Measurements from ENCODE around the gene TAS1R1.
"Not testable (repeated sequence)": the region's sequence is repeated elsewhere in the genome, so short reads cannot be mapped to it uniquely, and the experiment has no call there.

TAS1R1 gene

DNA sequence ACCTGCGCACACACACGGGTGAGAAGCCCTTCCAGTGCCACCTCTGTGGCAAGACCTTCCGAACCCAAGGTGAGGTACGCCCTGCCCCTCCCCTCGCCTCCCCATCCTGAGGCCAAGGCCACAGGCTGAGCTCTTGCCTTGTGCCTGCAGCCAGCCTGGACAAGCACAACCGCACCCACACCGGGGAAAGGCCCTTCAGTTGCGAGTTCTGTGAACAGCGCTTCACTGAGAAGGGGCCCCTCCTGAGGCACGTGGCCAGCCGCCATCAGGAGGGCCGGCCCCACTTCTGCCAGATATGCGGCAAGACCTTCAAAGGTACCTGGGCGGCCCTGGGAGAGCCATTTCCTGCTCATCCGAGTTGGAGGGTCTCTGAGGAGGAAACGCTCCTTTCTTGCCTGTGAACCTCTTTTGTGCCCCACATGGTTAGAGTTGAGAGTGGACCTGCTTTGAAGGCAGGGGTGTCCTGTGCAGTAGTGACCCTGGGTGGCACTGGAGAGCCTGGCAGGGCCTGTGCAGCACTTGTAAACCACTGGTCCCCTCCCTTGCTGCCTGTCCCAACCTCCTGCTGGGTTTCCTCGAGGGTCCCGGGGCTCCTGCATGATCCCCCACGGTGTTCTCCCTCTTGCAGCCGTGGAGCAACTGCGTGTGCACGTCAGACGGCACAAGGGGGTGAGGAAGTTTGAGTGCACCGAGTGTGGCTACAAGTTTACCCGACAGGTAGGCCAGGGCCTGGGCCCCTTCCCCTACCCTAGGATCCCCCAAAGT is 33.2 kb downstream of the TAS1R1 start:
- Mint-ChIP-seq H3K27ac (peak overlapping the region; percentile 27), H3K4me3 (no peak overlapping the region), H3K27me3 (no peaks in the 10 kb centered on the region), H3K36me3 (peaks cover 23% of the 10 kb centered on the region), H3K9me3 (no peaks in the 10 kb centered on the region), H3K4me1 (peaks cover 48% of the 10 kb centered on the region)
- ATAC-seq, result no peak

- H3K4me1 Mint-ChIP-seq, result peaks cover 48% of the 10 kb centered on the region
- ATAC-seq, result no peak
- H3K27me3 Mint-ChIP-seq, result no peaks in the 10 kb centered on the region
- no peak overlapping the region for H3K27ac Mint-ChIP-seq
- H3K36me3 Mint-ChIP-seq, result peaks cover 23% of the 10 kb centered on the region
- H3K4me3 Mint-ChIP-seq, result no peak overlapping the region
- no peaks in the 10 kb centered on the region for H3K9me3 Mint-ChIP-seq
Observed at GRCh38 chr1:6588893-6589520, 33.9 kb downstream of the TAS1R1 start.

DNA sequence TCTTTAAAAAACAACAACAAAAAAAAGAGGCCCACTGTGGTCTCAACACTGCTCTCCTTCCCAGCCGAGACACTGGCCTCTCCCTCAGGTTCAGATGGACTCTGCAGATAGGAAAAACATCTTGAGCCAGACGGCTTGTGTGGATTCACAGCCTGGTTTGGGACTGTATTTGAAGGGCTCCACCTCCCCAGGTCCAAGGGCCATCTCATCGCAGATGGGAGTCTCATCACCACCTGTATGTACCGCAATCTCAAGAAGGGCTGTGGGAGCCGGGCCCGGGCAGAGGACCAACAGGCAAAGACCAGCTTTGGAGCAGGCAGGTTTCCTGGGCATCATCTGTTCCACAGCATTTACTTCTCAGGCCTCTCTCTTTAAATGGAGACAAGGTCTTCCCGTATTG is 34.9 kb downstream of the TAS1R1 start:
- Mint-ChIP-seq H3K4me1 (peaks cover 40% of the 10 kb centered on the region), H3K27me3 (no peaks in the 10 kb centered on the region), H3K27ac (no peak overlapping the region), H3K9me3 (no peaks in the 10 kb centered on the region), H3K36me3 (peaks cover 15% of the 10 kb centered on the region), H3K4me3 (no peak overlapping the region)
- ATAC-seq, result no peak

DNA sequence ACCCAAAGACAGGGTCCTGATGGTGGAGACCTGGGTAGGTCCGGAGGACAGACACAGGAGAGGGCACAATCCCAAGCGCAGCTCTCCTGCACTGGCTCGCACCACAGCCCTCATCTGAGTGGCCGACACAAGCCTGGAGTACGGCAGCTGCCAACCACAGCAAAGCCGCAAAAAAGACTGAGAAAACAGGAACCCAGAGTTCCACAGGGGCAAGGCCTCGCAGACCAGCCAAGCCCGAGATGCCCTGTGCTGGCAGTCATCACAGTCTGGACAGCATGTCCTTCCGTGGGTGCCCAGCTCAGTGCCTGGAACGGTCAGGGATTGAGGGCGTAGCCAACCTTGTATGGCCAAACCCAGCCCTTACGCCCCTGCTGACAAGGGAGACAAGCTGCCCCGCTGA is 36.1 kb downstream of the TAS1R1 start:
- H3K36me3 Mint-ChIP-seq, result peaks cover 21% of the 10 kb centered on the region
- no peak for ATAC-seq

GRCh38 chr1:6591644-6592043 is 36.5 kb downstream of the TAS1R1 start:
- H3K4me3 Mint-ChIP-seq, result no peak overlapping the region
- H3K36me3 Mint-ChIP-seq, result peaks cover 25% of the 10 kb centered on the region
- peak overlapping the region; percentile 53 for H3K27ac Mint-ChIP-seq
- H3K27me3 Mint-ChIP-seq, result no peaks in the 10 kb centered on the region
- no peak for ATAC-seq
- peaks cover 42% of the 10 kb centered on the region for H3K4me1 Mint-ChIP-seq
- no peaks in the 10 kb centered on the region for H3K9me3 Mint-ChIP-seq

More for the DNA sequence above, 36.1 kb downstream of the TAS1R1 start:
- peak overlapping the region; percentile 53 for H3K27ac Mint-ChIP-seq
- no peak overlapping the region for H3K4me3 Mint-ChIP-seq
- H3K4me1 Mint-ChIP-seq, result peaks cover 42% of the 10 kb centered on the region
- H3K27me3 Mint-ChIP-seq, result no peaks in the 10 kb centered on the region
- no peaks in the 10 kb centered on the region for H3K9me3 Mint-ChIP-seq

DNA sequence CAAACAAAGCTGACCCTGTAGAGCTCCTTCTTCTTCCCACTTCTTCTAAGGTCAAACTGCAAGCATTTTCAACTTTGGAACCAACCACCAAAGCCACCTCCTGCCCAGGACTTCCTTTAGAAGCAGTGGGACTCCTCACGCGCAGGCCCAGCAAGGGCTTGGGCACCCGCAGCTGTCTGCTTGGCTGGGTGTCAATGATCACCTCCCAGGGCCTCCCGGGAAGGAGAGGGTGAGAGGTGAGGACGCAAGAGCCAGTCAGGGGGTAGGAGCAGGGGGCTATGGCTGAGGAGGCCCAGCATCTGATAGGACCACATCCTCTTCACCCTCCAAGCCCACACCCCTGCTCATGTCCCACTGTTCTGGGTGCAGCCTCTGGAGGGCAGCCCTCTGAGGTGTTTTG is 37.3 kb downstream of the TAS1R1 start:
- Mint-ChIP-seq H3K4me1 (peaks cover 41% of the 10 kb centered on the region), H3K27me3 (no peaks in the 10 kb centered on the region), H3K36me3 (peaks cover 26% of the 10 kb centered on the region), H3K4me3 (no peak overlapping the region), H3K9me3 (no peaks in the 10 kb centered on the region), H3K27ac (no peak overlapping the region)
- ATAC-seq, result no peak

DNA sequence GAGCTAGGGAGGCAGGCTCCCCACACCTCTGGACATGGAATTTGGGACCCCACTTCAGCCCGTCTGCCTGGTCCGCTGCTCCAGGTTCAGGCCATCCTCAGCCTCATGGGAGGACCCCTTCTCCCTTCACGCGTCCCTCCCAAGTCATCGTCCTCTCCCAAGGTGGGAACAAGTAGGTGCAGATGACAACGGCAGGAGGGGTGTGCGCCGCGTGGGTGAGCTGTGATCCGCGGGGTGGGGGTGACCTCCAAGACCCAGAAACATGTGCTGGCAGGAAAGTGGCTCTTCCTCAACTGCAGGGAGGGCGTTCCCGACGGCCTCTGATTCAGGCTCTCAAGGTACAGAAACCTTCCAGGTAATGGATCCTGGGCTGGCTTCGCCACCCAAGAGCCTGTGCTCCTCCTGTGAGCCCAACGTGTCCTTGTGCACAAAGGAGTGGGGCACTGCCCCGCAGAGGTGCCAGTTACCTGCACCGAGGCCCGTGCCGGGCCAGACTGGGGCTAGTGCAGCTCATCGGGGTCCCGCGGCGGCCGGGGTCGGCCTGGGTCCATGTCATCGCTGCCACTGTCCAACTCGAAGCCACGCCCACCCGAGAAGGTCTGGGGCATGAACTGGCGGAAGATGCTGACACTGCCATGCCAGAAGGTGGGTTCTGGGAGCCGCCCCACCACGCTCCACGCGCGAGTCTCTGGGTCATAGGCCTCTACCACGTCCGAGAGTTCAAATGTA is 37.9 kb downstream of the TAS1R1 start:
- H3K9me3 Mint-ChIP-seq, result no peaks in the 10 kb centered on the region
- no peaks in the 10 kb centered on the region for H3K27me3 Mint-ChIP-seq
- no peak for ATAC-seq
- H3K27ac Mint-ChIP-seq, result no peak overlapping the region
- peaks cover 26% of the 10 kb centered on the region for H3K36me3 Mint-ChIP-seq
- H3K4me3 Mint-ChIP-seq, result no peak overlapping the region
- H3K4me1 Mint-ChIP-seq, result peaks cover 36% of the 10 kb centered on the region

- Mint-ChIP-seq H3K36me3 (peaks cover 26% of the 10 kb centered on the region), H3K9me3 (no peaks in the 10 kb centered on the region), H3K27ac (no peak overlapping the region), H3K4me1 (peaks cover 40% of the 10 kb centered on the region), H3K4me3 (no peak overlapping the region), H3K27me3 (no peaks in the 10 kb centered on the region)
- no peak for ATAC-seq
Observed at GRCh38 chr1:6593810-6594209, 38.7 kb downstream of the TAS1R1 start.

DNA sequence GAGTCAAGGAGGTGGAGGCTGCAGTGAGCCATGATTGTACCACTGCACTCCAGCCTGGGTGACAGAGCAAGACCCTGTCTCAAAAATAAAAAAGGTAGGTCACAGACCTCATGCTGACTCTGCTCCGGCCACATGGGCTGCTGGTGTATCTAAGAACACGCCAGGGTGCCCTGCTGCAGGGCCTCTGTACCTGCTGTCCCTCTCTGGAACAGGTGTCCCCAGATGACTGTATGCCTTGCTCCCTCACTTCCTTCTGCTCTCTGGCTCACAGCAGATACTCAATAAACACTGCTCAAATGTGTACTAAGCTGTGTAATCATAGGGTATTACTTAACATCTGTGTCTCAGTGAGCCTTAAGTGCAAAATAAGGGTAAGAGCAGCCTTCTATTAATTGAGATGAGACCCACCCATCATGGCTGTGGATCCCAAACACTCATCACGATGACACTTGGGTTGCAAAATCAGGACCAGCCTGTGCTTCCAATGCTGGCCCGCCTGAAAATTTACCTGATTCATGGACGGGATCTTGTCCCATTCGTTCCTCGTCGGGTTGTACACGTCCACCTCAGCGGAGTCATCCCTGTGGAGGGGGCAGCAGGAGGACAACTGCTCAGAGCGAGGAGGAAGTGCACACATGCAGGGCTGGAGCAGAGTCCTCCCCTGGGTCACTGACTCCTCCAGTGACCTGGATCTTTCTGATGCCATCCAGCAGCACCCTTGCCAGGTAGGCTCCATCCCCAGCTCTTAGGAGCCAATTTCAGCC is 40.1 kb downstream of the TAS1R1 start:
- no peaks in the 10 kb centered on the region for H3K9me3 Mint-ChIP-seq
- ATAC-seq, result no peak
- no peaks in the 10 kb centered on the region for H3K27me3 Mint-ChIP-seq
- H3K4me3 Mint-ChIP-seq, result no peak overlapping the region
- peaks cover 51% of the 10 kb centered on the region for H3K4me1 Mint-ChIP-seq
- H3K27ac Mint-ChIP-seq, result no peak overlapping the region
- H3K36me3 Mint-ChIP-seq, result peaks cover 20% of the 10 kb centered on the region

DNA sequence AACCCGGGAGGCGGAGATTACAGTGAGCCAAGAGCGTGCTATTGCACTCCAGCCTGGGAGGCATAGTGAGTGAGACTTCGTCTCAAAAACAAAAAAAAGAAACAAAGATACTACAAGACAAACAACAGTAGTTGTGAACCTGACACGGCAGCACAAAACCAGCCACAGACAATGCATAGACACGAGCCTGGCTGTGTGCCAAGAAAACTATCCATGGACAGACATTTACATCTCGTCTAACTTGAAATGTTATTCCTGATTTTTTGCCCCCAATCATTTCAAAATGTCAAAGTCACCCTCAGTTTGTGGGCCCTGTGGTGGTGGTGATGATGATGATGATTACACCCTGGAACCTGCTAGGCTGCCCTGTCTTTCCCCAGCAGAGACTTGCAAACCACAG is 41.2 kb downstream of the TAS1R1 start:
- Mint-ChIP-seq H3K27me3 (no peaks in the 10 kb centered on the region), H3K9me3 (no peaks in the 10 kb centered on the region), H3K4me1 (peaks cover 51% of the 10 kb centered on the region), H3K36me3 (peaks cover 21% of the 10 kb centered on the region), H3K4me3 (no peak overlapping the region), H3K27ac (no peak overlapping the region)
- no peak for ATAC-seq

DNA sequence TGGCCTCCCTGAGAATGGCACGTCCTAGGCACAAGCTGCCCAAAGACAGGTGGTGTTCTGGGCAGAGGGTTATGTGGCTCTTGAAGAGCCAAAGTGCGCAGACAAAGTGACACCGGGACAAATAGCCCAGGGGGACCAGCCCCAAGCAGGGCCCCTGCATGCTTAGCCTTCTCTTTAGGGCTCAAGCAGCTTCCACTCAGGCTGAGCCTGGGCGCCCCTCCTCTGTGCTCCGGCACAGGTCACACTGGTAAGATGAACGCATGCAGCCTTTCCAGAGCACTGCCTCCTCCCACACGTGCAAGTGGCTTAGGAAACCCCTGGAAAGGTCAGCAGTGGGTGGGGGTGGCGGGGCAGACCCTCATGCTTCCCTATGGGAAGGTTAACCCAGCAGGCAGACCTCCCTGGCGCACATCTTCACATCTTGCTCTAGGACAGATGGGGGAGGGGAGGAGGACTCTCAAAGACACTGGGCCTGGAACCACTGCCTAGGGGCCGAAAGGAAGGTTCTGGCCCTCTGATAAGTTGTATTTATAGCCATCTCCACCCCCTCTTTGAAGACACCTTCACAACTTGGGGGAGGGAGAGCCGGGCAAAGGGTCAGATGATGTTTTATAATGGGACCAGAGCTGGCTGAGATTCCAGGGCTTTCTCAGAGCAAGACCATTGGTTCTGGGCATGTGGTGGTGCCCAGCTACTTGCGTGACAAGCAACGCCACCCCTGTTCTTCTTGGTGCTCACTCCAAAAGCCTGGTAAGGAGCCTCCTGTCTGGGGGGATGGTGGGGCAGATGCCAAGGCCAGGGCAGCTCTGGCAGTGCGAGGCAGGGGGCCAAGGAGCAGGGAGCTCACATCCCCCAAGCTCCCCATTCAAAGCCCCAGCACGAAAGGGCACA is 42.0 kb downstream of the TAS1R1 start:
- no peaks in the 10 kb centered on the region for H3K27me3 Mint-ChIP-seq
- no peaks in the 10 kb centered on the region for H3K9me3 Mint-ChIP-seq
- H3K4me1 Mint-ChIP-seq, result peaks cover 46% of the 10 kb centered on the region
- H3K36me3 Mint-ChIP-seq, result peaks cover 21% of the 10 kb centered on the region
- ATAC-seq, result no peak
- no peak overlapping the region for H3K27ac Mint-ChIP-seq
- no peak overlapping the region for H3K4me3 Mint-ChIP-seq

GRCh38 chr1:6597777-6598131 is 42.6 kb downstream of the TAS1R1 start:
- Mint-ChIP-seq H3K27me3 (no peaks in the 10 kb centered on the region), H3K9me3 (no peaks in the 10 kb centered on the region), H3K4me3 (no peak overlapping the region), H3K36me3 (peaks cover 21% of the 10 kb centered on the region), H3K27ac (no peak overlapping the region), H3K4me1 (peaks cover 46% of the 10 kb centered on the region)
- ATAC-seq, result no peak

DNA sequence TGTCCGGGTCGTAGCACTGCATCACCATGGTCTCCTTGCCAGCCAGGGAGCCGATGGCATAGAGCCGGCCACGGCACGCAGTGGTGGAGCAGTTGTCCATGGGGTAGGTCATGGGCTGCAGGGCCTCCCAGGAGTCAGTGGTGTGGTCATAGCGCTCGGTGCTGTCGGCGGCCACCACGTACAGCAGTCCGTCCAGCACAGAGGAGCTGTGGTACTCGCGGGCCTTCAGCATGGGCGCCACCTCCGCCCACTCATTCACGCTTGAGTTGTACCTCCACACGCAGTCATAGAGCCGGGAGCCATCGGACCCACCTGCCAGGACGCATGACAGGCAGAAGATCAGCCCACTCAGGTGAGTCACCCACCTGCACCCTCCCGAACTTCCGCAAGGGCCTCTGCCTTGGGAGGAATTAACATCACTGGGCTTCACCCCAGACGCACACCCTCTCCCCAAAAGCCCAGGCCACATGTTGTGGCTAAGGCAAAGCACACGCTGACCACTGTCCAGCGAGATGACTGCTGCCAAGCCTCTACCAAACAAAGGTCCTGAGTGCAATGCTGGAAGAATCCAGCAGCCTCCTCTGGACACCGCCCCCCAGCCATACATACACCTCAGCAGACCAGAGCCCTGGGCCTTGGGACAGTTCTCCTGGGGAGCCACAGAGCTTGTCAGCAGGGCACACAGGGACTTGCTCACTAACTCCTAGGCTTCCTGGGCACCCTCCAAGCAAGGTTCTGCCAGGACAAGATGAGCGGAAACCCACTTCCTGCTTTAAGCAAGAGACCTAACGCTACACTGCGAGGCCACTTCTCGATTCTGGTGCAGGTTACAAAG is 44.3 kb downstream of the TAS1R1 start:
- Mint-ChIP-seq H3K27me3 (no peaks in the 10 kb centered on the region), H3K4me3 (peak overlapping the region; percentile 95), H3K4me1 (peaks cover 56% of the 10 kb centered on the region), H3K27ac (peak overlapping the region; percentile 93), H3K36me3 (peaks cover 21% of the 10 kb centered on the region), H3K9me3 (no peaks in the 10 kb centered on the region)
- no peak for ATAC-seq

DNA sequence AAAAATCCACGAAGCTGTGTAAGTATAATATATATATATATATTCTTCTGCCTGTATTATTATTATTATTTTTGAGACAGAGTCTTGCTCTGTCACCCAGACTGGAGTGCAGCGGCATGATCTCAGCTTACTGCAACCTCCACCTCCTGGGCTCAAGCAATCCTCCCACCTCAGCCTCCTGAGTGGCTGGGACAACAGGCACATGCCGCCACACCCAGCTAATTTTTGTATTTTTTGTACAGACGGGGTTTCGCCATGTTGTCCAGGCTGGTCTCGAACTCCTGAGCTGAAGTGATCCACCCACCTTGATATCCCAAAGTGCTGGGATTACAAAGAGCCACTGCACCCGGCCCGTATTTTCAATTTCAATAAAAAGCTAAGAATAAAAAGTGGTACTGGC is 44.9 kb downstream of the TAS1R1 start:
- peaks cover 56% of the 10 kb centered on the region for H3K4me1 Mint-ChIP-seq
- not testable (repeated sequence) for H3K27me3 Mint-ChIP-seq, H3K9me3 Mint-ChIP-seq, ATAC-seq
- peak overlapping the region; percentile 93 for H3K27ac Mint-ChIP-seq
- H3K36me3 Mint-ChIP-seq, result peaks cover 21% of the 10 kb centered on the region
- peak overlapping the region; percentile 95 for H3K4me3 Mint-ChIP-seq

Measured in stimulated activated memory B cell treated with anti-CD40 and anti-IgM and Interleukin-4, amounts not matched to agents 10 μg/mL and 1 μg/mL and 100 μg/mL, for 72 hours (primary cell).